Measurements from ENCODE around the gene SUMO1. TPM values are rescaled to one million over a fixed set of nuclear protein-coding genes. Genes with fewer than 3 reads are reported as not detected.

SUMO1 gene
- total and polyA plus RNA-seq, 2 of the 8 experiments (the other 6 are each of a cell fraction or from before 2014, with no cell fraction given), result 108 to 238 TPM

- no peak for TF ChIP-seq SP4 (IDR thresholded peaks at IDR 0.05; ENCODE audit: low read length)
- no peak for TF ChIP-seq SIRT6 (IDR thresholded peaks at IDR 0.05; ENCODE audit: low read length)
- no peak for TF ChIP-seq NANOG (IDR thresholded peaks at IDR 0.05; ENCODE audit: insufficient read depth, low read depth, low read length, poor library complexity, severe bottlenecking)
- TF ChIP-seq RAD21 (IDR thresholded peaks at IDR 0.05 in 1 of 2, conservative IDR thresholded peaks at IDR 0.05 in 1 of 2; ENCODE audit: low read depth in 2 of 2, low read length in 2 of 2), result no peak
Measured at GRCh38 chr2:202215179-202215578, 23.2 kb downstream of the SUMO1 start (continued).
